Neural progenitor cell (in vitro differentiated cells): ENCODE results near the gene CALB2. TPM values are rescaled to one million over a fixed set of nuclear protein-coding genes. Genes with fewer than 3 reads are reported as not detected.

ENCODE experiments used
- DNase-seq: peaks from one replicate; pipeline ENCODE4 v3.0.0-alpha.2; 2016; ENCODE audit warnings: low spot score
- H2AFZ ChIP-seq: fragments of 200-600 bp; sonication (generic); replicated peaks from 2 replicates; pipeline ENCODE4 v1.6.1; 2016; ENCODE audit warnings: antibody characterized with exemption
- H3F3A ChIP-seq: fragments of 200-600 bp; sonication (generic); 2 replicates; pipeline ENCODE4 v1.6.1; 2016; ENCODE audit warnings: antibody characterized with exemption, low read depth
- H3K27ac ChIP-seq: fragments of 200-600 bp; sonication (generic); 2 replicates; pipeline ENCODE4 v1.5.1; 2016; ENCODE audit warnings: mild to moderate bottlenecking
- H3K27me3 ChIP-seq: fragments of 200-600 bp; sonication (generic); 2 replicates; pipeline ENCODE4 v1.6.1; 2016; ENCODE audit warnings: mild to moderate bottlenecking, moderate library complexity
- H3K36me3 ChIP-seq: fragments of 200-600 bp; sonication (generic); 2 replicates; pipeline ENCODE4 v1.5.1; 2016
- H3K4me1 ChIP-seq: fragments of 200-600 bp; sonication (generic); 2 replicates; pipeline ENCODE4 v1.6.1; 2016; ENCODE audit warnings: mixed run types
- H3K4me2 ChIP-seq: fragments of 200-600 bp; sonication (generic); 2 replicates; pipeline ENCODE4 v1.6.1; 2016
- H3K4me3 ChIP-seq: fragments of 200-600 bp; sonication (generic); 2 replicates; pipeline ENCODE4 v1.5.1; 2016
- H3K79me2 ChIP-seq: fragments of 200-600 bp; sonication (generic); 2 replicates; pipeline ENCODE4 v1.6.1; 2016; ENCODE audit warnings: low read depth
- H3K9ac ChIP-seq: fragments of 200-600 bp; sonication (generic); 2 replicates; pipeline ENCODE4 v1.6.1; 2016
- H3K9me3 ChIP-seq: fragments of 200-600 bp; sonication (generic); 2 replicates; pipeline ENCODE4 v1.5.1; 2016; ENCODE audit warnings: low read depth
- H4K20me1 ChIP-seq: fragments of 200-600 bp; sonication (generic); 2 replicates; pipeline ENCODE4 v1.6.1; 2016; ENCODE audit warnings: low read depth
- H3K27ac Mint-ChIP-seq: 3 replicates; pipeline ENCODE4 v1.8.0; 2021; ENCODE audit warnings: mixed read lengths
- H3K27me3 Mint-ChIP-seq: 2 replicates; pipeline ENCODE4 v1.8.0; 2022; ENCODE audit warnings: low read depth, mild to moderate bottlenecking, inconsistent platforms, moderate library complexity, mixed read lengths; ENCODE audit not compliant: insufficient read depth
- H3K36me3 Mint-ChIP-seq: 3 replicates; pipeline ENCODE4 v1.8.0; 2021; ENCODE audit warnings: mixed read lengths
- H3K4me1 Mint-ChIP-seq: 3 replicates; pipeline ENCODE4 v1.8.0; 2021; ENCODE audit warnings: mixed read lengths
- H3K4me3 Mint-ChIP-seq: 3 replicates; pipeline ENCODE4 v1.8.0; 2021; ENCODE audit warnings: mild to moderate bottlenecking, moderate library complexity, mixed read lengths
- H3K9me3 Mint-ChIP-seq: 3 replicates; pipeline ENCODE4 v1.8.0; 2020; ENCODE audit warnings: mixed read lengths
- EZH2 ChIP-seq: fragments of 200-600 bp; sonication (generic); IDR thresholded peaks from 2 replicates; pipeline ENCODE4 v1.6.1; 2017; ENCODE audit warnings: antibody characterized with exemption, mild to moderate bottlenecking, moderate library complexity
- EZH2phosphoT487 ChIP-seq: fragments of 200-600 bp; sonication (generic); IDR thresholded peaks from 2 replicates; pipeline ENCODE4 v1.6.1; 2017; ENCODE audit warnings: antibody characterized with exemption
- total RNA-seq: library from RNA; depleted of rRNA; stranded (reverse); fragments of >200 nt; gene quantifications from 2 replicates; pipeline ENCODE4 v1.2.3, GENCODE V29; 2015; ENCODE audit warnings: low replicate concordance
- TF ChIP-seq, protein P1 (sequence below): fragments of 200-600 bp; sonication (generic); IDR thresholded peaks from 2 replicates; pipeline ENCODE4 v1.5.1; 2017; ENCODE audit warnings: antibody characterized with exemption, mild to moderate bottlenecking

CALB2 gene
- total RNA-seq, 1 donor from 2014 or later, result not detected

GRCh38 chr16:71408536-71408935 lies 50.0 kb downstream of the CALB2 start:
- H4K20me1 ChIP-seq, result no peaks in the 10 kb centered on the region
- H3F3A ChIP-seq, result no peaks in the 10 kb centered on the region
- Mint-ChIP-seq H3K9me3 (peaks cover 16% of the 10 kb centered on the region), H3K27ac (no peak overlapping the region), H3K4me3 (no peak overlapping the region), H3K4me1 (peaks cover 4% of the 10 kb centered on the region), H3K27me3 (peaks cover 5% of the 10 kb centered on the region), H3K36me3 (no peaks in the 10 kb centered on the region)
- no peaks in the 10 kb centered on the region for H3K27me3 ChIP-seq
- no peak overlapping the region for H3K4me3 ChIP-seq
- no peaks in the 10 kb centered on the region for H3K36me3 ChIP-seq
- no peak overlapping the region for H3K27ac ChIP-seq
- no peak for DNase-seq
- no peaks in the 10 kb centered on the region for H3K9me3 ChIP-seq
- H3K4me2 ChIP-seq, result no peak overlapping the region
- no peak overlapping the region for H3K9ac ChIP-seq
- no peak overlapping the region for H2AFZ ChIP-seq
- no peaks in the 10 kb centered on the region for H3K79me2 ChIP-seq
- peaks cover 3% of the 10 kb centered on the region for H3K4me1 ChIP-seq
- TF ChIP-seq EZH2phosphoT487 (no peak), EZH2 (no peak)
- TF ChIP-seq, protein P1, sequence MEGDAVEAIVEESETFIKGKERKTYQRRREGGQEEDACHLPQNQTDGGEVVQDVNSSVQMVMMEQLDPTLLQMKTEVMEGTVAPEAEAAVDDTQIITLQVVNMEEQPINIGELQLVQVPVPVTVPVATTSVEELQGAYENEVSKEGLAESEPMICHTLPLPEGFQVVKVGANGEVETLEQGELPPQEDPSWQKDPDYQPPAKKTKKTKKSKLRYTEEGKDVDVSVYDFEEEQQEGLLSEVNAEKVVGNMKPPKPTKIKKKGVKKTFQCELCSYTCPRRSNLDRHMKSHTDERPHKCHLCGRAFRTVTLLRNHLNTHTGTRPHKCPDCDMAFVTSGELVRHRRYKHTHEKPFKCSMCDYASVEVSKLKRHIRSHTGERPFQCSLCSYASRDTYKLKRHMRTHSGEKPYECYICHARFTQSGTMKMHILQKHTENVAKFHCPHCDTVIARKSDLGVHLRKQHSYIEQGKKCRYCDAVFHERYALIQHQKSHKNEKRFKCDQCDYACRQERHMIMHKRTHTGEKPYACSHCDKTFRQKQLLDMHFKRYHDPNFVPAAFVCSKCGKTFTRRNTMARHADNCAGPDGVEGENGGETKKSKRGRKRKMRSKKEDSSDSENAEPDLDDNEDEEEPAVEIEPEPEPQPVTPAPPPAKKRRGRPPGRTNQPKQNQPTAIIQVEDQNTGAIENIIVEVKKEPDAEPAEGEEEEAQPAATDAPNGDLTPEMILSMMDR, result no peak

GRCh38 chr16:71409011-71409775 lies 50.7 kb downstream of the CALB2 start:
- Histone ChIP-seq H3K27me3 (no peaks in the 10 kb centered on the region), H3K9me3 (no peaks in the 10 kb centered on the region), H3K9ac (no peak overlapping the region), H3K27ac (no peak overlapping the region), H2AFZ (no peak overlapping the region), H3K36me3 (no peaks in the 10 kb centered on the region), H3F3A (no peaks in the 10 kb centered on the region), H3K79me2 (no peaks in the 10 kb centered on the region), H3K4me3 (no peak overlapping the region), H3K4me2 (no peak overlapping the region), H4K20me1 (no peaks in the 10 kb centered on the region), H3K4me1 (peaks cover 3% of the 10 kb centered on the region)
- no peaks in the 10 kb centered on the region for H3K36me3 Mint-ChIP-seq
- H3K9me3 Mint-ChIP-seq, result peaks cover 12% of the 10 kb centered on the region
- TF ChIP-seq EZH2, result no peak
- TF ChIP-seq EZH2phosphoT487, result no peak
- TF ChIP-seq, protein P1, result no peak
- no peak overlapping the region for H3K4me3 Mint-ChIP-seq
- no peak overlapping the region for H3K27ac Mint-ChIP-seq
- no peak for DNase-seq
- peaks cover 5% of the 10 kb centered on the region for H3K27me3 Mint-ChIP-seq
- H3K4me1 Mint-ChIP-seq, result peaks cover 4% of the 10 kb centered on the region

GRCh38 chr16:71410146-71410545 lies 51.6 kb downstream of the CALB2 start:
- H3K27ac Mint-ChIP-seq, result no peak overlapping the region

More at GRCh38 chr16:71410146-71410545, 51.6 kb downstream of the CALB2 start:
- peaks cover 6% of the 10 kb centered on the region for H3K27me3 Mint-ChIP-seq
- Histone ChIP-seq H3K36me3 (no peaks in the 10 kb centered on the region), H3F3A (no peaks in the 10 kb centered on the region), H3K9me3 (no peaks in the 10 kb centered on the region), H2AFZ (no peak overlapping the region), H3K27me3 (no peaks in the 10 kb centered on the region), H3K79me2 (no peaks in the 10 kb centered on the region), H3K4me2 (no peak overlapping the region), H3K4me3 (no peak overlapping the region), H3K4me1 (no peaks in the 10 kb centered on the region), H3K9ac (no peak overlapping the region), H3K27ac (no peak overlapping the region), H4K20me1 (no peaks in the 10 kb centered on the region)
- TF ChIP-seq EZH2, result no peak
- TF ChIP-seq EZH2phosphoT487, result no peak
- TF ChIP-seq, protein P1, result no peak
- peaks cover 4% of the 10 kb centered on the region for H3K4me1 Mint-ChIP-seq
- no peak for DNase-seq
- H3K36me3 Mint-ChIP-seq, result no peaks in the 10 kb centered on the region
- H3K9me3 Mint-ChIP-seq, result peaks cover 4% of the 10 kb centered on the region
- no peak overlapping the region for H3K4me3 Mint-ChIP-seq
